Measurements from ENCODE around the gene SIRT3. TPM values are rescaled to one million over a fixed set of nuclear protein-coding genes. Genes with fewer than 3 reads are reported as not detected.

SIRT3 gene
- polyA plus RNA-seq, 1 donor (not counting 4 experiments of a cell fraction or from before 2014, with no cell fraction given), result 12.6 TPM

GRCh38 chr11:255816-256215 is 19.7 kb upstream of the SIRT3 start:
- dilution Hi-C loops (cut with MboI; ENCODE audit: extremely low pct_ligation_motif_present, low sequenced_read_pairs), result no loop called here
- Histone ChIP-seq H4K20me1 (ENCODE audit: control insufficient read depth, extremely low read depth, insufficient read depth, low read length) (no peaks in the 10 kb centered on the region), H3K27me3 (ENCODE audit: control insufficient read depth, extremely low read depth, insufficient read depth, low read length) (no peaks in the 10 kb centered on the region), H3K4me2 (ENCODE audit: control insufficient read depth, extremely low read depth, insufficient read depth, low read depth, low read length) (no peak overlapping the region), H3K9me3 (ENCODE audit: control insufficient read depth, low read depth, low read length) (no peaks in the 10 kb centered on the region), H3K4me1 (ENCODE audit: control insufficient read depth, extremely low read depth, insufficient read depth, low read length) (no peaks in the 10 kb centered on the region), H2AFZ (ENCODE audit: control insufficient read depth, low read length) (no peak overlapping the region), H3K79me2 (ENCODE audit: control insufficient read depth, insufficient read depth, low read length) (no peaks in the 10 kb centered on the region), H3K4me3 (ENCODE audit: control insufficient read depth in 2 of 3, extremely low read depth in 1 of 3, insufficient read depth in 2 of 3, low read depth in 1 of 3, low read length in 3 of 3) (no peak overlapping the region), H3K9ac (ENCODE audit: control insufficient read depth, extremely low read depth, insufficient read depth, low read length) (no peak overlapping the region), H3K27ac (ENCODE audit: control insufficient read depth, insufficient read depth, low read length) (no peak overlapping the region), H3K36me3 (ENCODE audit: control insufficient read depth in 2 of 2, extremely low read depth in 1 of 2, insufficient read depth in 2 of 2, low read length in 2 of 2) (peaks cover 17 to 20% of the 10 kb centered on the region in 2 experiments), H3K9me1 (ENCODE audit: control insufficient read depth, extremely low read depth, insufficient read depth, low read length) (no peaks in the 10 kb centered on the region)
- no peak for DNase-seq (ENCODE audit: low read depth, low spot score)
- no peak for TF ChIP-seq CTCF (optimal IDR thresholded peaks at IDR 0.05 in 1 of 3, IDR thresholded peaks at IDR 0.05 in 1 of 3, conservative IDR thresholded peaks at IDR 0.05 in 1 of 3; ENCODE audit: extremely low read depth in 1 of 3, insufficient read depth in 2 of 3, low read length in 3 of 3)
- TF ChIP-seq EZH2 (IDR thresholded peaks at IDR 0.05; ENCODE audit: low read length), result no peak
- no peak for FAIRE-seq

GRCh38 chr11:255176-255575 is 19.0 kb upstream of the SIRT3 start:
- TF ChIP-seq CTCF (optimal IDR thresholded peaks at IDR 0.05 in 1 of 3, IDR thresholded peaks at IDR 0.05 in 1 of 3, conservative IDR thresholded peaks at IDR 0.05 in 1 of 3; ENCODE audit: extremely low read depth in 1 of 3, insufficient read depth in 2 of 3, low read length in 3 of 3) (no peak), EZH2 (IDR thresholded peaks at IDR 0.05; ENCODE audit: low read length) (no peak)
- H4K20me1 ChIP-seq (ENCODE audit: control insufficient read depth, extremely low read depth, insufficient read depth, low read length), result no peaks in the 10 kb centered on the region
- no peaks in the 10 kb centered on the region for H3K9me1 ChIP-seq (ENCODE audit: control insufficient read depth, extremely low read depth, insufficient read depth, low read length)
- FAIRE-seq (no peak), DNase-seq (ENCODE audit: low read depth, low spot score) (no peak)
- dilution Hi-C loops (cut with MboI; ENCODE audit: extremely low pct_ligation_motif_present, low sequenced_read_pairs), result no loop called here
- no peaks in the 10 kb centered on the region for H3K4me1 ChIP-seq (ENCODE audit: control insufficient read depth, extremely low read depth, insufficient read depth, low read length)
- peaks cover 22 to 23% of the 10 kb centered on the region in 2 experiments for H3K36me3 ChIP-seq (ENCODE audit: control insufficient read depth in 2 of 2, extremely low read depth in 1 of 2, insufficient read depth in 2 of 2, low read length in 2 of 2)
- no peak overlapping the region for H3K4me2 ChIP-seq (ENCODE audit: control insufficient read depth, extremely low read depth, insufficient read depth, low read depth, low read length)
- H3K27me3 ChIP-seq (ENCODE audit: control insufficient read depth, extremely low read depth, insufficient read depth, low read length), result no peaks in the 10 kb centered on the region
- no peak overlapping the region for H3K27ac ChIP-seq (ENCODE audit: control insufficient read depth, insufficient read depth, low read length)
- no peak overlapping the region for H2AFZ ChIP-seq (ENCODE audit: control insufficient read depth, low read length)
- no peak overlapping the region for H3K4me3 ChIP-seq (ENCODE audit: control insufficient read depth in 2 of 3, extremely low read depth in 1 of 3, insufficient read depth in 2 of 3, low read depth in 1 of 3, low read length in 3 of 3)
- H3K79me2 ChIP-seq (ENCODE audit: control insufficient read depth, insufficient read depth, low read length), result no peaks in the 10 kb centered on the region
- no peaks in the 10 kb centered on the region for H3K9me3 ChIP-seq (ENCODE audit: control insufficient read depth, low read depth, low read length)
- H3K9ac ChIP-seq (ENCODE audit: control insufficient read depth, extremely low read depth, insufficient read depth, low read length), result no peak overlapping the region

Data from keratinocyte (primary cell).